Stimulated activated naive CD8-positive, alpha-beta T cell treated with anti-CD3 and anti-CD28 coated beads, Interleukin-15, Interleukin-2, amounts not matched to agents 100 ng/mL and 50 ng/mL, for 24 hours (primary cell): ENCODE measurements around the gene BABAM2.

Experiments used
- H3K27ac Mint-ChIP-seq: one replicate; pipeline ENCODE4 v1.8.0; 2021; ENCODE audit warnings: mild to moderate bottlenecking, mixed read lengths
- H3K27me3 Mint-ChIP-seq: one replicate; pipeline ENCODE4 v1.8.0; 2021; ENCODE audit warnings: mixed read lengths
- H3K36me3 Mint-ChIP-seq: one replicate; pipeline ENCODE4 v1.8.0; 2021; ENCODE audit warnings: low read depth, mixed read lengths
- H3K4me1 Mint-ChIP-seq: one replicate; pipeline ENCODE4 v1.8.0; 2021; ENCODE audit warnings: low read depth, mixed read lengths
- H3K4me3 Mint-ChIP-seq: one replicate; pipeline ENCODE4 v1.8.0; 2021; ENCODE audit warnings: mild to moderate bottlenecking, mixed read lengths
- H3K9me3 Mint-ChIP-seq: one replicate; pipeline ENCODE4 v1.8.0; 2021; ENCODE audit warnings: mixed read lengths

Gene BABAM2

DNA sequence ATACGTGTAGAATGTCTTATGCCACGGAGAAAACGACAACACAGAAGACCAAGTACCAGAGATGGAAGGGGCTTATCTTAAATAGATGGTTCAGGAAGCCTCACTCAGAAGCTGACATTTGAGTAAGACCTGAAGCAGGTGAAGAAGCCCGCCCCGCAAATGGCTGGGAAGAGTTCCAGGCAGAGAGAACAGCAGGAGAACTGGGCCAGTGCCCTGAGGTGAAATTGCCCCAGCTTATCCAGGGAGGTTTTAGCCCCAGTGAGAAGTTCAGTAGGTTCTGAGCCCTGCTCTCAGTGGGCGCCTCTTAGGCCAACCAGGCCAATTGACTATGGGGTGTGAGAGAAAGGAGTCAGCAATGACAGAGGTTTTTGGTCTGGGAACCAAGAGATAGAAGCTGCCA, 336.0 kb downstream of the BABAM2 start:
- peaks cover 5% of the 10 kb centered on the region for H3K36me3 Mint-ChIP-seq
- no peaks in the 10 kb centered on the region for H3K27me3 Mint-ChIP-seq
- H3K9me3 Mint-ChIP-seq: no peaks in the 10 kb centered on the region
- H3K4me1 Mint-ChIP-seq: no peaks in the 10 kb centered on the region
- no peak overlapping the region for H3K4me3 Mint-ChIP-seq
- H3K27ac Mint-ChIP-seq: no peak overlapping the region

GRCh38 chr2:28227498-28227897, 337.0 kb downstream of the BABAM2 start:
- no peaks in the 10 kb centered on the region for H3K27me3 Mint-ChIP-seq
- no peaks in the 10 kb centered on the region for H3K9me3 Mint-ChIP-seq
- no peak overlapping the region for H3K4me3 Mint-ChIP-seq
- H3K27ac Mint-ChIP-seq: no peak overlapping the region
- H3K36me3 Mint-ChIP-seq: peaks cover 5% of the 10 kb centered on the region
- H3K4me1 Mint-ChIP-seq: no peaks in the 10 kb centered on the region

DNA sequence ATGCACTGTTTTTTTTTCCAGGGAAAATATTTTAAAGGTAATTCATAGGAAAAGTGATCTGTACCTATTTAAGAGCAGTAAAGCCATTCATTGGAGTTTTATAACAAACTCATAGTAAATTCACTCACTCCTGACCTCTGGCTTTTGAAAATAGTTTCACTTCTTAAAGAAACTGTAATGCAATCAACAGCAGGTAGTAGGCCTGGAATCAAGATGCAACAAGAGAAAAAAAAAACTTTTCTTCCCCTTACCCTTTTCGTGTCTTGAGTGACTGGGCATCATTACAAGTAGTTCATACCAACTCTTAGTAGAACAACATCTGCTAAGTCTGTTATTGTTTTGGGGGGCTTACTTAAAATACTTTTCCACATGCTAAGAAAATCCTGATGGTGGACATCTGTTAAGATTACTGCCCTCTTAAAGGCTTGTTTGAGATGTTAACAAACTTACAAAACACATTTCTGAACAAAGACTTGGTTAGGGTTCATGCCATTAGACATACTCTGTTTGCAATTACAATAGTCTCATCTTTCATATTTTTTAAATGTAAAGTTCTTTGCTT, 338.0 kb downstream of the BABAM2 start:
- Mint-ChIP-seq H3K4me1 (no peaks in the 10 kb centered on the region), H3K4me3 (no peak overlapping the region), H3K9me3 (no peaks in the 10 kb centered on the region), H3K36me3 (peaks cover 5% of the 10 kb centered on the region), H3K27me3 (no peaks in the 10 kb centered on the region), H3K27ac (no peak overlapping the region)

DNA sequence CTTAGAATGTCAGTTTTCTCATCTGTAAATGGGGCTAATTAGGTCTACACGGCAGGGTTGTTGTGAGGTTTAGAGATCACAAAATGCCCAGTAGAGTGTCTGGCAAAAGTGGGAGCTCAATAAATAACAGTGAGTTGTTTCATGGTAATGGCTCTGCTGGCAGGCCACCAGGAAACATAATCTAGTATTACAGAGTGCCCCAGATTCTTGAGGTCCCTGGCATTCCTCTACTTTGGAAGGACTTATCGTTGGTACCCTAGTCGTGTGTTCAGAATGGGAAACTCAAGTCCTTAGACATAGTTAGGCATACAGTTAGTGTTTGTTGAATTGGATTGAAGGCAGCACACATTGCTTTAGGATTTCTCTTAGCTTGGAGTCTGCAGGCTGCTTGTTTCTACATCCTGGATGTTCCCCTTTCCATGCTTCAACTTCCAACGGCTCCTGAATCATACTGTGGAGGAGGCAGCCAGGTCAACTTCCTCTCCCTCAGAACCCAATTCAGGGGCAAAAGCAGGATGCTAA, 340.6 kb downstream of the BABAM2 start:
- Mint-ChIP-seq H3K9me3 (no peaks in the 10 kb centered on the region), H3K4me3 (no peak overlapping the region), H3K27ac (no peak overlapping the region), H3K27me3 (no peaks in the 10 kb centered on the region), H3K36me3 (peaks cover 5% of the 10 kb centered on the region), H3K4me1 (no peaks in the 10 kb centered on the region)

DNA sequence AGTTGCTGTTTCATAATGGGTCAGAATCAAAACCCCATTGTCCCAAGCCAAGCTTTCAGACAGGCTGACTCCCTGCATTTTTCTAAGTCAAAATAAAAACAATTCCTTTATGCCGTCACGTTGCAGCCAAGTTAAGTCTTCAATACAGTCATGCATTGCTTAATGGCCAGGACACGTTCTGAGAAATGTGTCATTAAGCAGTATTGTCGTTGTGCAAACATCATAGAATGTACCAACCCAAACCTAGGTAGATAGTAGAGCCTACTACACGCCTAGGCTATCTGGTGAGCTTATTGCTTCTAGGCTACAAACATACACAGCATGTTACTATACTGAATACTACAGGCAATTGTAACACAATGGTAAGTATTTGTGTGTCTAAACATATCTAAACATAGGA, 341.8 kb downstream of the BABAM2 start:
- no peaks in the 10 kb centered on the region for H3K4me1 Mint-ChIP-seq
- H3K27me3 Mint-ChIP-seq: no peaks in the 10 kb centered on the region
- peaks cover 7% of the 10 kb centered on the region for H3K36me3 Mint-ChIP-seq
- H3K9me3 Mint-ChIP-seq: no peaks in the 10 kb centered on the region
- no peak overlapping the region for H3K4me3 Mint-ChIP-seq
- H3K27ac Mint-ChIP-seq: no peak overlapping the region

DNA sequence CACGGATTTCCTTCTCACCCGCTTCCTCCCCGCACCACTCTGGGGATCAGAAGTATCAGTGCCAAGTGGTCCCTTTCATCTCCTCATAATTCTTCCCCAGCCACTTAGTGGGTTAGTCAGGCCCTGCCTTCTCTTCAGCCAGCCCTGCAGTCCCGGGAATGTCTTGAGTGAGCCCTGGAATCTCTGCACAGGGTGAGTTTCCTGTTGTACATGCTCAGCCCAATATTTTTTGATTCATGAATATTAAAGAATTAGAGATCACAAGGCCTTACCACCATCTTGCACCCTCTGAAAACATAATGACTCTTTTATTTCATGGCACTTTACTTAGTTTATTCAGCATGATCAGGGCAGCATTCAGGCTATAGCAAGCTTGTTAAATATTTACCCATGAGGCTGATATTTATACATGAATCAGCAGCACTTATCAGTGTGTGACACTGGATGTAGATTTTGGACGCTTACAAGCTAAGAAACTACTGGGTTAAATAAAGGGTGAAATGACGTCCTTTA, 342.7 kb downstream of the BABAM2 start:
- H3K27me3 Mint-ChIP-seq: no peaks in the 10 kb centered on the region
- H3K4me3 Mint-ChIP-seq: no peak overlapping the region
- H3K4me1 Mint-ChIP-seq: no peaks in the 10 kb centered on the region
- H3K9me3 Mint-ChIP-seq: no peaks in the 10 kb centered on the region
- no peak overlapping the region for H3K27ac Mint-ChIP-seq
- H3K36me3 Mint-ChIP-seq: peaks cover 6% of the 10 kb centered on the region

- peaks cover 6% of the 10 kb centered on the region for H3K36me3 Mint-ChIP-seq
- no peaks in the 10 kb centered on the region for H3K27me3 Mint-ChIP-seq
- H3K27ac Mint-ChIP-seq: no peak overlapping the region
- no peak overlapping the region for H3K4me3 Mint-ChIP-seq
- H3K4me1 Mint-ChIP-seq: no peaks in the 10 kb centered on the region
- H3K9me3 Mint-ChIP-seq: no peaks in the 10 kb centered on the region
Observed at GRCh38 chr2:28234807-28235206, 344.3 kb downstream of the BABAM2 start.

DNA sequence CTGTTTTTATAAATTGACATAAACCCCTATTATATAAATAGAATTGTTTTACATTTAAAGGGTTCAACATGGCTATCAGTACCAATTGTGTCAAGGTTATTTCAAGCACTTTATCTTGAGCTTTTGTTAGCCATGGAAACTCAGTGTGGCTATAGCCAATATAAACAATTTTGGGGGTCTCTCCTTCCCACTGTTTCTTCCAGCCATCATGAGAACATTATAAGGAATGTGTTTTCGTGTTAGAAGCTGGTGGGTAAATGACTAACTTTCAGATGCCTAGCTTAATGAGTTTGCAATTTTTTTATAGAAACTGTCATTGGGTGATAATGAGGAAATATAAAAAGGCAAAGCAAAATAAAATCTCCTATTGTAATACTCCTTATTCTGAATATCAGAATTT, 348.7 kb downstream of the BABAM2 start:
- H3K27me3 Mint-ChIP-seq: no peaks in the 10 kb centered on the region
- H3K4me1 Mint-ChIP-seq: no peaks in the 10 kb centered on the region
- no peaks in the 10 kb centered on the region for H3K9me3 Mint-ChIP-seq
- no peak overlapping the region for H3K4me3 Mint-ChIP-seq
- H3K27ac Mint-ChIP-seq: no peak overlapping the region
- peaks cover 12% of the 10 kb centered on the region for H3K36me3 Mint-ChIP-seq

- Mint-ChIP-seq H3K27ac (no peak overlapping the region), H3K9me3 (no peaks in the 10 kb centered on the region), H3K27me3 (no peaks in the 10 kb centered on the region), H3K4me1 (no peaks in the 10 kb centered on the region), H3K36me3 (peaks cover 12% of the 10 kb centered on the region), H3K4me3 (no peak overlapping the region)
Observed at GRCh38 chr2:28240937-28241336, 350.4 kb downstream of the BABAM2 start.

GRCh38 chr2:28247290-28247689, 356.8 kb downstream of the BABAM2 start:
- Mint-ChIP-seq H3K4me3 (no peak overlapping the region), H3K27me3 (no peaks in the 10 kb centered on the region), H3K27ac (no peak overlapping the region), H3K36me3 (peaks cover 3% of the 10 kb centered on the region), H3K9me3 (no peaks in the 10 kb centered on the region), H3K4me1 (peaks cover 24% of the 10 kb centered on the region)

- Mint-ChIP-seq H3K9me3 (no peaks in the 10 kb centered on the region), H3K36me3 (peaks cover 3% of the 10 kb centered on the region), H3K27me3 (no peaks in the 10 kb centered on the region), H3K27ac (no peak overlapping the region), H3K4me1 (peaks cover 28% of the 10 kb centered on the region), H3K4me3 (no peak overlapping the region)
Observed at GRCh38 chr2:28247734-28248133, 357.2 kb downstream of the BABAM2 start.

- no peaks in the 10 kb centered on the region for H3K9me3 Mint-ChIP-seq
- H3K36me3 Mint-ChIP-seq: peaks cover 6% of the 10 kb centered on the region
- H3K27me3 Mint-ChIP-seq: no peaks in the 10 kb centered on the region
- no peak overlapping the region for H3K4me3 Mint-ChIP-seq
- H3K4me1 Mint-ChIP-seq: peaks cover 33% of the 10 kb centered on the region
- no peak overlapping the region for H3K27ac Mint-ChIP-seq
Observed at GRCh38 chr2:28248511-28248910, 358.0 kb downstream of the BABAM2 start.

DNA sequence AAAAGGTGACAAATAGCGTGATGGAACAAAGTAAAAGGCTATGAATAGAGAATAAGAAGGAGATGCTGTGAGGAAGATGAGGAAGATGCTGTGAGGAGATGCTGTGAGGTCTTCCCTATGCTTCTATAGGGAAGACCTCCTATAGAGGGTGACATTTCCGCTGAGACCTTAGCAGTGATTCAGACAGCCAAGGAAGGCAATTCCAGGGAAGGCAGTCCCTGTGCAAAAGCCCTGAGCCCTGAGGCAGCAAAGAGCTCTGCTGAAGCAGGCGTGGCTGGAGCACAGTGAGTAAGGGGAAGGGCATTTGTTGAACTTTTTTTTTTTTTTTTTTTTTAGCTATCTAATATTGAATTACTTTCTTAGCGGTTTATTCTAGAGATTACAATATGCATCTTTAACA, 359.5 kb downstream of the BABAM2 start:
- no peak overlapping the region for H3K4me3 Mint-ChIP-seq
- no peak overlapping the region for H3K27ac Mint-ChIP-seq

DNA sequence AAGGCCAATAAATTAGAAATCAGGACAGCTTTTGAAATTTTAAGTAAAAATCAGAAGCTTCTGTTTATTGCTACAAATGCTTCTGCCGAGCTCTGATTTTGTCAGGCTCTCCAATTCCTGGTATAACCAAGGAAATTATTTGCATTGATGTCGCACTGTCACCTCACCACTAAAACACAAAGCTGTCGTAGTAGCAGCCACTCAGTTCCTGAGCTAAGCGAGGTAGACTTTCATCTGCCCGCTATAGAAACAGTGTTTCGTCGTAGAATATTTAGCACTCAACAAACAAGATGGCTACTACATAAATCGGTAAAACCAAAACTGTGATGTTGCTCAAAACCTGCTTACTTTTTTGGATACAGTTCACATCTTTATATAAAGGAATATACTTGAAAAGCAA, 360.8 kb downstream of the BABAM2 start:
- Mint-ChIP-seq H3K4me3 (no peak overlapping the region), H3K9me3 (no peaks in the 10 kb centered on the region), H3K27ac (no peak overlapping the region), H3K36me3 (peaks cover 8% of the 10 kb centered on the region), H3K4me1 (peaks cover 35% of the 10 kb centered on the region), H3K27me3 (no peaks in the 10 kb centered on the region)

More for the DNA sequence above, 359.5 kb downstream of the BABAM2 start:
- no peaks in the 10 kb centered on the region for H3K9me3 Mint-ChIP-seq
- H3K36me3 Mint-ChIP-seq: peaks cover 8% of the 10 kb centered on the region
- no peaks in the 10 kb centered on the region for H3K27me3 Mint-ChIP-seq
- peaks cover 35% of the 10 kb centered on the region for H3K4me1 Mint-ChIP-seq

GRCh38 chr2:28252311-28252710, 361.8 kb downstream of the BABAM2 start:
- Mint-ChIP-seq H3K27ac (peak overlapping the region; percentile 38), H3K9me3 (no peaks in the 10 kb centered on the region), H3K4me3 (no peak overlapping the region), H3K36me3 (peaks cover 12% of the 10 kb centered on the region), H3K4me1 (peaks cover 33% of the 10 kb centered on the region), H3K27me3 (no peaks in the 10 kb centered on the region)

- H3K27ac Mint-ChIP-seq: no peak overlapping the region
- H3K4me1 Mint-ChIP-seq: peaks cover 28% of the 10 kb centered on the region
Observed at GRCh38 chr2:28253543-28253942, 363.0 kb downstream of the BABAM2 start.

More at GRCh38 chr2:28253543-28253942, 363.0 kb downstream of the BABAM2 start:
- peaks cover 10% of the 10 kb centered on the region for H3K36me3 Mint-ChIP-seq
- H3K4me3 Mint-ChIP-seq: no peak overlapping the region
- H3K27me3 Mint-ChIP-seq: no peaks in the 10 kb centered on the region
- H3K9me3 Mint-ChIP-seq: no peaks in the 10 kb centered on the region
